Small intestine (tissue), 7 donors: Measurements from ENCODE around the gene SLC25A25. TPM values are rescaled to one million over a fixed set of nuclear protein-coding genes. Genes with fewer than 3 reads are reported as not detected.

ENCODE experiments used
- DNase-seq, 2 donors: peaks; one replicate each; pipeline versions ENCODE4 v3.0.0 to v3.0.0-alpha.2; 2013
- FAIRE-seq: peaks from 2 replicates; lab custom pipeline; 2012; peaks lifted over from hg19 to GRCh38; lab: Jason Lieb, UNC
- H3K27ac ChIP-seq, 3 donors: one replicate each; pipeline ENCODE4 v1.5.1; 2013; ENCODE audit warnings: low read length in 2 of 3, mild to moderate bottlenecking in 2 of 3, control low read depth in 1 of 3, inconsistent platforms in 1 of 3, low read depth in 1 of 3, moderate library complexity in 1 of 3
- H3K27me3 ChIP-seq, 3 donors: one replicate each; pipeline ENCODE4 v1.6.1; 2013; ENCODE audit warnings: low read length in 3 of 3, inconsistent platforms in 1 of 3; ENCODE audit not compliant: control insufficient read depth in 3 of 3, insufficient read depth in 3 of 3
- H3K36me3 ChIP-seq, 3 donors: one replicate each; pipeline ENCODE4 v1.6.1; 2013; ENCODE audit warnings: low read length in 3 of 3, inconsistent platforms in 1 of 3, low read depth in 1 of 3, mild to moderate bottlenecking in 1 of 3, moderate library complexity in 1 of 3; ENCODE audit not compliant: control insufficient read depth in 3 of 3, insufficient read depth in 2 of 3
- H3K4me1 ChIP-seq, 3 donors: one replicate each; pipeline ENCODE4 v1.6.1; 2013; ENCODE audit warnings: low read length in 2 of 3, inconsistent platforms in 1 of 3, low read depth in 1 of 3, mild to moderate bottlenecking in 1 of 3, moderate library complexity in 1 of 3; ENCODE audit not compliant: control insufficient read depth in 3 of 3, insufficient read depth in 2 of 3
- H3K4me3 ChIP-seq, 3 donors: one replicate each; pipeline ENCODE4 v1.5.1; 2013; ENCODE audit warnings: low read length in 3 of 3, control low read depth in 1 of 3, inconsistent platforms in 1 of 3, low read depth in 1 of 3, mild to moderate bottlenecking in 1 of 3, moderate library complexity in 1 of 3
- H3K9me3 ChIP-seq, 2 donors: one replicate each; pipeline ENCODE4 v1.6.1; 2013; ENCODE audit warnings: low read depth in 1 of 2, low read length in 1 of 2; ENCODE audit not compliant: control insufficient read depth in 2 of 2, insufficient read depth in 1 of 2
- WGBS, 3 donors: extraction: QIAGEN DNeasy Blood & Tissue Kit; methylation state at CpG; one replicate each; pipeline ENCODE4 v1.1.7; 2013; 5-methylcytosine and 5-hydroxymethylcytosine counted together
- polyA plus RNA-seq, 4 donors: library from polyadenylated mRNA; stranded (reverse) in 3 of 4; unstranded in 1 of 4; fragments of 200-250 nt in 3 of 4; fragments of 120-200 nt in 1 of 4; gene quantifications; one replicate each; pipeline versions ENCODE4 v1.2.1 to v1.2.3, GENCODE V29; 2013
- donor health status: healthy with polysubstance abuse.
- donor health status: control.
- donor health status: control.
- donor health status: Bipolar disorder and iron deficiency.
- donor health status: healthy.

Gene SLC25A25
- polyA plus RNA-seq, 4 donors = 15.5 to 26.2 (median 20.1) TPM

GRCh38 chr9:128118472-128118857, 50.4 kb downstream of the SLC25A25 start:
- DNase-seq = no peak
- no peak for FAIRE-seq
- H3K27ac ChIP-seq = no peak overlapping the region
- peaks cover 0 to 40% (median 2%) of the 10 kb centered on the region in 3 donors for H3K4me1 ChIP-seq
- peaks cover 0 to 4% of the 10 kb centered on the region in 2 donors for H3K9me3 ChIP-seq
- H3K4me3 ChIP-seq = no peak overlapping the region
- 56 to 63% (median 59%) methylated on average over 3 of the region's 3 CpGs for WGBS, 3 donors
- no peaks in the 10 kb centered on the region for H3K27me3 ChIP-seq
- peaks cover 7 to 78% (median 9%) of the 10 kb centered on the region in 3 donors for H3K36me3 ChIP-seq

DNA sequence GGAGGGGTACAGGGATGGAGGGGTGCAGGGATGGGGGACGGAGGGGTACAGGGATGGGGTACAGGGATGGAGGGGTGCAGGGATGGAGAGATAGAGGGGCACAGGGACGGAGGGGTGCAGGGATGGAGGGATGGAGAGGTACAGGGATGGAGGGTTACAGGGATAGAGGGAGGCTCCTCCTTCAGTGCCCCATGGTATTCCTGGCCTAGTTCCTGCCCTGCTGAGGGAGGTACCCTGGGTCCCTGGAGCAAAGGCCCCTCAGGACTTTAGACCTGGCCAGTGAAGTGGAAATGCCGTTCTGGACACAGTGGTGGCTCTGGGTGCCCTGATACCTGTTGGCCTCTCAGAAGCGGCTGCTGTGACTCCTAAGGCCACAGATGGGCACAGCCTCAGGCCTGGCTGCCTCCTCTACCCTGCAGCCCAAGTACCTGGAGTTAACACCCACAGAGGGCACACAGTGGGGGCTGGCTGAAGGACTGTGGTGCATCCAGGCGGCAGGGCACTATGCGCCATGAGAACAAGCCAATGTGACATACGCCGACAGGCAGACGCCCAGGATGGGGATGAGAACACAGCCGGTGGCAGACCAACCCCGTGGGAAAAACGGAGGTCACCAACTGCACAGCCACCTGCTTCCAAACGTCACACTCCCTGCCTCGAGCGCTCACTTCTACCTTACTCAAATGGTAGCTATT, 51.1 kb downstream of the SLC25A25 start:
- 69 to 81% (median 74%) methylated on average over 14 to 15 of the region's 15 CpGs for WGBS, 3 donors
- Histone ChIP-seq H3K36me3 (peaks cover 7 to 79% (median 9%) of the 10 kb centered on the region in 3 donors), H3K4me3 (no peak overlapping the region), H3K27me3 (no peaks in the 10 kb centered on the region), H3K27ac (no peak overlapping the region), H3K4me1 (peaks cover 0 to 34% (median 2%) of the 10 kb centered on the region in 3 donors), H3K9me3 (no peaks in the 10 kb centered on the region)
- DNase-seq (no peak), FAIRE-seq (no peak)

- FAIRE-seq = no peak
- H3K4me3 ChIP-seq = no peak overlapping the region
- peaks cover 7 to 80% (median 9%) of the 10 kb centered on the region in 3 donors for H3K36me3 ChIP-seq
- 83 to 88% (median 85%) methylated on average over 20 of the region's 20 CpGs for WGBS, 3 donors
- no peak for DNase-seq
- H3K4me1 ChIP-seq = peaks cover under 1 to 24% (median 2%) of the 10 kb centered on the region in 3 donors
- H3K27ac ChIP-seq = no peak overlapping the region
- no peaks in the 10 kb centered on the region for H3K27me3 ChIP-seq
- H3K9me3 ChIP-seq = no peaks in the 10 kb centered on the region
Measured at GRCh38 chr9:128120061-128120740, 52.2 kb downstream of the SLC25A25 start.

GRCh38 chr9:128120741-128121465, 52.9 kb downstream of the SLC25A25 start:
- DNase-seq (no peak), FAIRE-seq (no peak)
- H3K4me1 ChIP-seq = peaks cover under 1 to 21% (median 4%) of the 10 kb centered on the region in 3 donors
- H3K27me3 ChIP-seq = no peaks in the 10 kb centered on the region
- H3K27ac ChIP-seq = no peak overlapping the region
- peaks cover 7 to 81% (median 9%) of the 10 kb centered on the region in 3 donors for H3K36me3 ChIP-seq
- no peak overlapping the region for H3K4me3 ChIP-seq
- WGBS, 3 donors = 85 to 89% (median 88%) methylated on average over 26 to 29 of the region's 29 CpGs
- no peaks in the 10 kb centered on the region for H3K9me3 ChIP-seq

- Histone ChIP-seq H3K9me3 (no peaks in the 10 kb centered on the region), H3K27ac (no peak overlapping the region), H3K27me3 (no peaks in the 10 kb centered on the region), H3K4me3 (no peak overlapping the region), H3K4me1 (peaks cover 0 to 21% (median 4%) of the 10 kb centered on the region in 3 donors), H3K36me3 (peaks cover 7 to 79% (median 9%) of the 10 kb centered on the region in 3 donors)
- FAIRE-seq (no peak), DNase-seq (no peak)
- WGBS, 3 donors = 93 to 97% (median 97%) methylated on average over 5 of the region's 5 CpGs
Measured at GRCh38 chr9:128121466-128121810, 53.4 kb downstream of the SLC25A25 start.

DNA sequence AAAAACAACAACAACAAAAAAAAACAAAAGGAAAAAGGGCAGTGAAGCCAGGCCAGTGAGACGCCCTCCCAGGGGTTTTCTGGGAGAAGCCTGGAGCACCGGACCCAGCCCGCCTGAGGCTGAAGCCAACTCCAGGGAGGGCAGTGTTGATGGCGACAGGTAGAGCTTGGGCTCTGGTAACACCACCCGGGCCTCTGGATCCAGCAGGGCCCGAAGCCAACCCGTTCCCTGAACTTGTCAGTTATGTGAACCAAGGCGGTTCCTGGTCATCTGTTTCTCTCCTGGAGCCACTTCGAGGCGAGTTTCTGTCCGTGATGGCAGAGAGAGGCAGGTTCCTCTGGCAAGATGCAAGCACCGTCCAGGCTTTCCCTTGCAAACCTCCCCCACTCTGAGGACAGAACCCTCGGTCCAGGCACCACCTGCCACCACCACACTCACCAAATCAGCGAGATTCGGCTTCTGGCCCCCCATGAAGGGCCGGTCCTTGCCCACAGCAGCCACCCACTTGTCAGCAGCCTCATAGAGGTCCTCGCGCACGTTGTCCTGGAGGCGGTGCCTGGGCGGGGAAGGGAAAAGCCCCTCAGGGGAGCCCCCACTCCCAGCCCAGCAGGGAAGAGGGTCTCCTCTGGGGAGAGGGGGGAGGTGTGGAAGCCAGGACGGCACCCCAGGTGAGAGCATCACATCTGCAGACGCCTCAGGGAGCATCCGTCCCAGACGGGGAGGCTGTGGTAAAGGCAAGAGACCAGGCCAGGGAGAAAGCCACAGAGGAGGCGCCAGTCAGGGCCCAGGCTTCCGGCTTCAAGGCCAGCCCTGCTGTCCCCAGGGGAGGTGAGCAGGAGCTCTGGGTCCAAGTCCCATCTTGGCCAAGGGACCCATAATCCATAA, 54.1 kb downstream of the SLC25A25 start:
- H3K27ac ChIP-seq = no peak overlapping the region
- no peak overlapping the region for H3K4me3 ChIP-seq
- H3K4me1 ChIP-seq = peaks cover 0 to 22% (median 4%) of the 10 kb centered on the region in 3 donors
- peaks cover 7 to 76% (median 9%) of the 10 kb centered on the region in 3 donors for H3K36me3 ChIP-seq
- WGBS, 3 donors = 85 to 90% (median 89%) methylated on average over 26 to 27 of the region's 27 CpGs
- H3K9me3 ChIP-seq = no peaks in the 10 kb centered on the region
- no peaks in the 10 kb centered on the region for H3K27me3 ChIP-seq
- FAIRE-seq = no peak
- DNase-seq = no peak

- H3K4me1 ChIP-seq = peaks cover 0 to 18% (median 4%) of the 10 kb centered on the region in 3 donors
- H3K27ac ChIP-seq = no peak overlapping the region
- DNase-seq = no peak
- H3K36me3 ChIP-seq = peaks cover 7 to 73% (median 9%) of the 10 kb centered on the region in 3 donors
- FAIRE-seq = no peak
- no peaks in the 10 kb centered on the region for H3K27me3 ChIP-seq
- H3K4me3 ChIP-seq = no peak overlapping the region
- 93 to 96% (median 94%) methylated on average over 21 to 24 of the region's 24 CpGs for WGBS, 3 donors
- no peaks in the 10 kb centered on the region for H3K9me3 ChIP-seq
Measured at GRCh38 chr9:128122809-128123175, 54.8 kb downstream of the SLC25A25 start.
